B cell (primary cell): ENCODE measurements around the gene RAB6A. TPM values are rescaled to one million over a fixed set of nuclear protein-coding genes. Genes with fewer than 3 reads are reported as not detected.

ENCODE experiments used
- ATAC-seq: fragments of 200-7000 bp; cut with Tn5 transposase; one replicate; pipeline ENCODE4 v1.10.0; 2021; ENCODE audit warnings: low read depth, mild to moderate bottlenecking, moderate number of reproducible peaks, moderate library complexity
- CTCF ChIA-PET: fragments of 350-600 bp; sonication (Branson Sonifier 250); formaldehyde crosslinking; loops from one replicate; lab custom pipeline; 2021; ENCODE audit warnings: antibody characterized with exemption, inconsistent platforms; lab: Charles Lee
- POLR2A ChIA-PET: fragments of 350-600 bp; sonication (Branson Sonifier 250); formaldehyde crosslinking; loops from one replicate; lab custom pipeline; 2021; ENCODE audit warnings: antibody characterized with exemption; lab: Charles Lee
- DNase-seq: peaks from one replicate; pipeline ENCODE4 v3.0.0; 2013
- H2AFZ ChIP-seq: 2 replicates; pipeline ENCODE4 v1.6.1; 2012; ENCODE audit warnings: mild to moderate bottlenecking, low read depth, low read length; ENCODE audit not compliant: insufficient read depth, poor library complexity, severe bottlenecking
- H3K27ac ChIP-seq, 2 donors: 1 replicate in 1 of 2; 2 replicates in 1 of 2; pipeline ENCODE4 v1.5.1; 2012 to 2013; ENCODE audit warnings: low read length in 2 of 2, mild to moderate bottlenecking in 2 of 2, moderate library complexity in 1 of 2
- H3K27me3 ChIP-seq, 4 experiments: fragments of 200-600 bp in 1 of 4; sonication (generic) in 1 of 4; replicated peaks in 1 of 4; 1 replicate in 2 of 4; 2 replicates in 2 of 4; pipeline versions ENCODE4 v1.6.1 to v1.7.0; 2013 to 2016; ENCODE audit warnings: low read length in 3 of 4, mild to moderate bottlenecking in 2 of 4, mixed read lengths in 1 of 4, moderate library complexity in 1 of 4; ENCODE audit not compliant: insufficient read depth in 4 of 4, control insufficient read depth in 3 of 4; ENCODE audit errors: control extremely low read depth in 1 of 4
- H3K36me3 ChIP-seq, 2 experiments: replicated peaks in 1 of 2; 1 replicate in 1 of 2; 2 replicates in 1 of 2; pipeline versions ENCODE4 v1.6.1 to v1.7.1; 2013; ENCODE audit warnings: low read length in 1 of 2; ENCODE audit not compliant: insufficient read depth in 2 of 2, control insufficient read depth in 1 of 2; ENCODE audit errors: control extremely low read depth in 1 of 2, extremely low read depth in 1 of 2
- H3K4me1 ChIP-seq, 2 donors: fragments of 200-600 bp in 1 of 2; sonication (generic) in 1 of 2; 1 replicate in 1 of 2; 2 replicates in 1 of 2; pipeline versions ENCODE4 v1.5.1 to v1.6.1; 2013 to 2017; ENCODE audit warnings: low read length in 2 of 2; ENCODE audit not compliant: control insufficient read depth in 2 of 2, insufficient read depth in 2 of 2
- H3K4me2 ChIP-seq: replicated peaks from 2 replicates; pipeline ENCODE3; 2012; ENCODE audit warnings: mild to moderate bottlenecking, low read depth, low read length; ENCODE audit not compliant: poor library complexity, severe bottlenecking
- H3K4me3 ChIP-seq, 5 experiments: fragments of 200-600 bp in 1 of 5; sonication (generic) in 1 of 5; 1 replicate in 3 of 5; 2 replicates in 2 of 5; pipeline versions ENCODE4 v1.5.1 to v1.7.0; 2011 to 2016; ENCODE audit warnings: low read length in 4 of 5, mild to moderate bottlenecking in 4 of 5, low read depth in 2 of 5, control low read depth in 1 of 5, moderate library complexity in 1 of 5; ENCODE audit not compliant: insufficient read depth in 1 of 5; ENCODE audit errors: control extremely low read depth in 1 of 5, extremely low read depth in 1 of 5
- H3K79me2 ChIP-seq: fragments of 200-600 bp; sonication (generic); one replicate; pipeline ENCODE4 v1.6.0; 2016; ENCODE audit warnings: low read length; ENCODE audit not compliant: control insufficient read depth, insufficient read depth
- H3K9ac ChIP-seq: fragments of 200-600 bp; sonication (generic); 2 replicates; pipeline ENCODE4 v1.6.1; 2017; ENCODE audit warnings: mild to moderate bottlenecking, low read length, moderate library complexity
- H3K9me3 ChIP-seq, 3 donors: one replicate each; pipeline versions ENCODE4 v1.6.1 to v1.7.1; 2013; ENCODE audit warnings: low read length in 2 of 3; ENCODE audit not compliant: control insufficient read depth in 2 of 3, insufficient read depth in 1 of 3; ENCODE audit errors: control extremely low read depth in 1 of 3
- H4K20me1 ChIP-seq: 2 replicates; pipeline ENCODE4 v1.6.0; 2012; ENCODE audit warnings: mild to moderate bottlenecking, low read length; ENCODE audit not compliant: insufficient read depth, control insufficient read depth, poor library complexity, severe bottlenecking
- H3K27ac Mint-ChIP-seq: one replicate; pipeline ENCODE4 v1.8.0; 2021; ENCODE audit warnings: mixed read lengths
- H3K27me3 Mint-ChIP-seq: one replicate; pipeline ENCODE4 v1.8.0; 2021; ENCODE audit warnings: mixed read lengths
- H3K4me1 Mint-ChIP-seq: one replicate; pipeline ENCODE4 v1.8.0; 2021; ENCODE audit warnings: mixed read lengths
- H3K4me3 Mint-ChIP-seq: one replicate; pipeline ENCODE4 v1.8.0; 2021; ENCODE audit warnings: mixed read lengths
- H3K9me3 Mint-ChIP-seq: one replicate; pipeline ENCODE4 v1.8.0; 2022; ENCODE audit warnings: mixed read lengths; ENCODE audit not compliant: insufficient read depth
- CTCF ChIP-seq: fragments of 200-600 bp; IDR thresholded peaks from one replicate; pipeline ENCODE4 v1.8.0; 2022; ENCODE audit warnings: antibody characterized with exemption, mild to moderate bottlenecking
- EZH2 ChIP-seq: IDR thresholded peaks from 2 replicates; pipeline ENCODE4 v1.6.1; 2012; ENCODE audit warnings: borderline replicate concordance, low read depth, mild to moderate bottlenecking, moderate library complexity, low read length; ENCODE audit not compliant: insufficient read depth, poor library complexity, severe bottlenecking
- WGBS: methylation state at CpG from one replicate; pipeline ENCODE4 v1.1.5; 2013; ENCODE audit warnings: missing lambda C conversion rate; ENCODE audit not compliant: insufficient coverage; 5-methylcytosine and 5-hydroxymethylcytosine counted together
- intact Hi-C: fragments of 100-400 bp; cut with micrococcal nuclease; formaldehyde crosslinking; loops from one replicate; pipeline ENCODE4 v1.10.0; 2022
- polyA plus RNA-seq: library from polyadenylated mRNA; depleted of rRNA; stranded (reverse); fragments of >200 nt; gene quantifications from 2 replicates; pipeline ENCODE4 v1.2.3, GENCODE V29; 2012
- total RNA-seq, 2 donors: library from RNA; stranded (reverse); fragments of 120-200 nt in 1 of 2; gene quantifications; 1 replicate in 1 of 2; 2 replicates in 1 of 2; pipeline versions ENCODE4 v1.2.3 to v1.2.4, GENCODE V29; 2013 to 2022

The RAB6A gene
- total and polyA plus RNA-seq, 2 donors (not counting 1 experiment from before 2014, with no cell fraction given), result 17.2 to 70.5 TPM

- DNase-seq (no peak), ATAC-seq (no peak)
- no peak overlapping the region for H3K27ac Mint-ChIP-seq
- Histone ChIP-seq H3K9ac (no peak overlapping the region), H3K27ac (no peak overlapping the region), H3K36me3 (no peaks in the 10 kb centered on the region), H4K20me1 (no peaks in the 10 kb centered on the region), H3K9me3 (no peaks in the 10 kb centered on the region), H3K4me3 (no peak overlapping the region), H3K27me3 (peaks cover 0 to 13% (median 4%) of the 10 kb centered on the region in 4 experiments), H3K4me1 (peaks cover 9 to 10% of the 10 kb centered on the region in 2 donors), H3K79me2 (no peaks in the 10 kb centered on the region), H3K4me2 (no peak overlapping the region), H2AFZ (no peak overlapping the region)
- H3K27me3 Mint-ChIP-seq, result peaks cover 7% of the 10 kb centered on the region
- no peaks in the 10 kb centered on the region for H3K9me3 Mint-ChIP-seq
- H3K4me3 Mint-ChIP-seq, result no peak overlapping the region
- 100% methylated on average over 3 of the region's 3 CpGs for WGBS
- H3K4me1 Mint-ChIP-seq, result peaks cover 14% of the 10 kb centered on the region
- TF ChIP-seq CTCF (no peak), EZH2 (no peak)
- intact Hi-C loops, result no loop called here
- ChIA-PET POLR2A (no interaction called here), CTCF (interaction anchor here (0.5 to 13.3 kb wide), 17 partner anchors 9 to 1300 kb away, joined by 3 to 252 read pairs (median 6); partner anchors contain the start of gene PLEKHB1)
These were observed 98.3 kb downstream of the RAB6A start for GRCh38 chr11:73662445-73663157.

- DNase-seq, result peak; percentile 88
- Mint-ChIP-seq H3K4me3 (peak overlapping the region; percentile 68), H3K4me1 (peaks cover 14% of the 10 kb centered on the region), H3K27ac (no peak overlapping the region), H3K9me3 (no peaks in the 10 kb centered on the region), H3K27me3 (peaks cover 7% of the 10 kb centered on the region)
- intact Hi-C loops, result loop anchor here (1.0 kb wide), 5 partner anchors 14 to 354 kb away; no protein-coding TSS in a partner anchor
- TF ChIP-seq CTCF (peak; percentile 99), EZH2 (no peak)
- H3K9ac ChIP-seq, result peak overlapping the region; percentile 48
- H3K4me3 ChIP-seq, result peak overlapping the region in 4 of 5 experiments; percentile 6 to 30 (median 22)
- no peaks in the 10 kb centered on the region for H4K20me1 ChIP-seq
- H3K36me3 ChIP-seq, result no peaks in the 10 kb centered on the region
- no peak overlapping the region for H3K27ac ChIP-seq
- ATAC-seq, result peak; percentile 97
- peaks cover 0 to 13% (median 4%) of the 10 kb centered on the region in 4 experiments for H3K27me3 ChIP-seq
- no peaks in the 10 kb centered on the region for H3K79me2 ChIP-seq
- H2AFZ ChIP-seq, result peak overlapping the region; percentile 77
- 4% methylated on average over 38 of the region's 40 CpGs for WGBS
- no peaks in the 10 kb centered on the region for H3K9me3 ChIP-seq
- H3K4me1 ChIP-seq, result peaks cover 9 to 10% of the 10 kb centered on the region in 2 donors
- peak overlapping the region; percentile 80 for H3K4me2 ChIP-seq
- ChIA-PET POLR2A (no interaction called here), CTCF (interaction anchor here (0.6 to 13.3 kb wide), 45 partner anchors 9 to 368 kb away, joined by 3 to 252 read pairs (median 5); partner anchors contain the start of genes FAM168A and PLEKHB1)
These were observed 99.7 kb downstream of the RAB6A start for GRCh38 chr11:73661035-73661628.
